AML-193 (cell line): ENCODE measurements around the gene ANKS1A.
"Not testable (repeated sequence)": the region's sequence is repeated elsewhere in the genome, so short reads cannot be mapped to it uniquely, and the experiment has no call there.

Source experiments
- DNase-seq, 2 experiments: peaks; one replicate each; lab custom pipeline; 2025; lab: John Stamatoyannopoulos, UW

Gene ANKS1A

DNA sequence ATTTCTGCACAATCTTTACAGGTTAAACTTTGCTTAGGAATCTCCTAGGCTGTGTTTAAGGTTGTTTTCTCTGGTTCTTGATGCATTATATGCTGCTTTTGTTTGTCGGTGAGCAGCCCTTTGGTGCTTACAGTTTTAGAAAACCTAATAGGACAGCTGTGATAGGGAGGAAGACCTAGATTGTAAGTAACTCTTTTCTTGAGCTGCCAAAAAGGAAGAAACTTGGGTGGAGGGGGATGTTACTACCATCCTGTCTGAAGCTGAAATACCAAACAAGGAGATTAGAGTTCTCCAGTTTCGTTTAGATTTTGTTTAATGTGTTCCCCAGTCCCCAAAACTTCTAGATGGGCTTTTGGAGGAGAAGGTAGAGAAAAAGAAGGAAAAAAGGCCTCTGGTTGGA, 72.0 kb downstream of the ANKS1A start:
- no peak for DNase-seq

DNA sequence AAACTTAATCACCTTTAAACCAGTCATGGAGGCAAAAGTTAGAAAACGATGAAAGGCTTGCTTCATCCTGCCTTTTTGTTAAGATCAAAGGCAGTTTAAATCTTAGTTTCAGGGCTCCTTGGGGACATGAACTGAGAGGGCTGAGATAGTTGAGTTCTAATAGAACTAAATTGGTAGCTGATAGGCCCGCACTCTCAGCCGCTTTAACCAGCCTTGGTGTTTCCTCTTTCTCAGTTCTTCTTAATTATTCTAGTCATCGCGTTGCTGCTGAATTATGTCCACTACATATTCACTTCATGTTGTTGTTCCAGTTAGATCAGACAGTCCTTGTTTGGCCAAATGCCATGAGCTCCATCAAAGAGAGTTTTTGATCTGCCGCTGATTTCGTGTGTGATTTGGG, 72.5 kb downstream of the ANKS1A start:
- DNase-seq, result no peak

DNA sequence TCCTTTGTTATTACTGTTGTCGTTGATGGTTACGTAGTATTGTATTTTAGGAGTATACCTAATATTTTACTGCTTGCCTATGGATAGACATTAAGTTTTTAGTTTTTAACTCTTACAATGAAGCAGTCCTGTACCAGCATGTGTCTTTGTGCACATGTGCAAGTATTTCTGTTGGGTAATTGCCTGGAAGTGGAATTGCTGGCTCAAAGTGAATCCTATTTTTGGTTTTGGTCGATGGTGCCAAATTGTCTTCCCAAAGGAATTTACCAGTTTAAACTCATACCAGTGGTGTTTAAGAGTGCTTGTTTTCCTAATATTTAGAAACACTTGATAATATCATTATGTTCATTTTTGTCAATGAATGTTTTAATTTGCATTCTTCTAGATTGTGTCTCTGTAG, 75.5 kb downstream of the ANKS1A start:
- no peak for DNase-seq

DNA sequence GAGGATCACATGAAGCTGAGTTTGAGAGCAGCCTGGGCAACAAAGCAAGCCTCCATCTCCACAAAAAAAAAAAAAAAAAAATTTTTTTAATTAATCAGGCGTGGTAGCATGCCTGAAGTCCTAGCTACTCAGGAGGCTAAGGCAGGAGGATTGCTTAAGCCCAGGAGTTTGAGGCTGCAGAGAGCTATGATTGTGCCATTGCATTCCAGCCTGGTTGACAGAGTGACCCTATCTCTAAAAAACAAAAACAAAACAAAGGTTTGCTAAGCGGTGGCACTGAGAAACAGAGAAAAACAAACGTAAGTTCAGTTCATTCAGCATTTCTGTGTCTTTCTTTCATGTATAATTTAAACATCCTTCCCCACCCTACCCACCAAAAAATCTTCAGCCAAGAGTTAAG, 78.4 kb downstream of the ANKS1A start:
- no peak for DNase-seq

DNA sequence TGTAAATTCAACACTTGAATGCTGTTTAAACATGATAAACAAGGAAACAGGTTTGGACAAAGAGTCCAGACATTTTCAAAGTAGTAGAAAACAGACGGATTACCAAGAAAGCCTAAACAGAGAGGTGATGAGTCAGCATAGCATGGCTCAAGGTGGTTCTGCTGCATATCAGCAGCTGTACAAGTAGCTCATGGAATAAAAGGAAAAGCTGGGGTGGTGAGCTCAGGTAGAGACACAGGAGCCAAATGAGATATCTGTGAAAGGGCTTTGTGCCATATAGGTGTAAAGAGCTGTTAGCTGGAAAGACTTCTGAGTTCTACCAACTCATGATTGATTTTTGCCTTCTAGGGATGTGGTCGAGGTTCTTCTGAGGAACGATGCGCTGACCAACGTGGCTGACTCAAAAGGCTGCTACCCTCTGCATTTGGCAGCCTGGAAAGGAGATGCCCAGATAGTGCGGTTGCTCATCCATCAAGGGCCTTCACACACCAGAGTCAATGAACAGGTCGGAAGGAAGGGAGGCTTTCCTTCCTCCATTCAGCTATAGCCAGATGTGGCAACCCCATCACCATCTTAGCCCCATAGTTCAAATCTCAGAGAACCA, 80.7 kb downstream of the ANKS1A start:
- no peak for DNase-seq

DNA sequence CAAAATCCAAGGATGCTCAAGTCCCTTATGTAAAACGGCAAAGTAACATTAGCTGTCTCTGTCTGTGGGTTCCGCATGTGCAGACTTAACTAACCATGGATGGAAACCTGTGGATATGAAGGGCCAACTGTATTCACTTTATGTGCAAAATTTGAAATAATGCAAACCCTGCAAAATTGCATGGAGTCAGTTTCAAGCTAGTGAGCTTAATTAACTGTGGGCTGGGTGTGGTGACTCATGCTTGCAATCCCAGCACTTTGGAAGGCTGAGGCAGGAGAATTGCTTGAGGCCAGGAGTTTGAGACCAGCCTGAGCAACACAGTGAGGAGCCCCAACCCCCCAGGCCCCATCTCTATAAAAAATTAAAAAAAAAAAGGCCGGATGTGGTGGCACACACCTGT, 81.4 kb downstream of the ANKS1A start:
- no peak for DNase-seq

DNA sequence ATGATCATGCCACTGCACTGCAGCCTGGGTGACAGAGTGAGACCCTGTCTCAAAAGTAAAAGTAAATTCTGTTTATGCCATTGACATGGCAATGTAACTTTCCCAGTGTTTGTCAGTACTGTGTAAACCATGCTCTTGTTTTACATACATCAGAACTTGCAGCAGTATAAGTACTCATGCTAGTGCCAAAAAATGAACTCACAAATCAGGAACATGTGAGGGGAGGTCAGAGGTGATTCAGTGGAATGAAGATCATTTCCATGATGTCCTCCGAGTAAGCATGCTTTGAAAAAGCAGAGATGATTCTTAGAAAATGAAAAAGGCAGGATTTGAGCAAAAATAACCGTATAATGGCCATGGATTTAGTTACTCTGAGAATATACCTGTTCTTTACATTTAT, 81.9 kb downstream of the ANKS1A start:
- DNase-seq, result no peak

DNA sequence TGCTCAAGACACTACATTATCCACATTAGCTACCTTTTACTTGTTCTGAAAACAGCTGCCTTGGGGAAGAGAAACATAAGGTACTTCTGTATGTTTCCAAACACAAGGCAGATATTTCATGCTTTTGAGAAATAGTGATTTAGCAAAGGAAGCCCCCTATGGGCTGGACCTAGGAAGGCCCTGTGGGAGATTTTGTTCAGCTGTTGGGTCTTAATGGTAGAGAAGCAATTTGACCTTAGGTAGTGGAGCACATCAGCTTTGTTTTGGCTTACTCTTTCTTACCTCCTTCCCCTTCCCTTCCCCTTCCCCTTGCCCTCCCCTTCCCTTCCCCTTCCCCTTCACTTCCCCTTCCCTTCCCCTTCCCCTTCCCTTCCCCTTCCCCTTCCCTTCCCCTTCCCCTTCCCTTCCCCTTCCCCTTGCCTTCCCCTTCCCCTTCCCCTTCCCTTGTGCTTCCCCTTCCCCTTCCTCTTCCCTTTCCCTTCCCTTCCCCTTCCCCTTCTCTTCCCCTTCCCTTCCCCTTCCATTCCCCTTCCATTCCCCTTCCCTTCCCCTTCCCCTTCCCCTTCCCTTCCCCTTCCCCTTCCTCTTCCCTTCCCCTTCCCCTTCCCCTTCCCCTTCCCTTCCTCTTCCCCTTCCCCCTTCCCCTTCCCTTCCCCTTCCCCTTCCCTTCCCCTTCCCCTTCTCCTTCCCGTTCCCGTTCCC, 84.6 kb downstream of the ANKS1A start:
- DNase-seq, result peak in 1 of 2 experiments; percentile 9

DNA sequence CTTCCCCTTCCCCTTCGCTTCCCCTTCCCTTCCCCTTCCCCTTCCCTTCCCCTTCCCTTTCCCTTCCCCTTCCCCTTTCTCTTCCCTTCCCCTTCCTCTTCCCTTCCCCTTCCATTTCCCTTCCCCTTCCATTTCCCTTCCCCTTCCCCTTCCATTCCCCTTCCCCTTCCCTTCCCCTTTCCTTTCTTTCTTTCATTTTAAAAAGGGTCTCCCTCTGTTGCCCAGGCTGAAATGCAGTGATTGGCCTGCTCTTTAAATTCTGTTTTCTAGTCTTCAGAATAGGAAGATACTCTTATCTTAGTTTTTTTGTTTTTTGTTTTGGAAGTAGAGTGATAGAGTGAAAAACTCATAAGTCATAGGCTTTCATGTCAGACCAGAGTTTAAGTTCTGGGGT, 85.2 kb downstream of the ANKS1A start:
- DNase-seq, result no peak

DNA sequence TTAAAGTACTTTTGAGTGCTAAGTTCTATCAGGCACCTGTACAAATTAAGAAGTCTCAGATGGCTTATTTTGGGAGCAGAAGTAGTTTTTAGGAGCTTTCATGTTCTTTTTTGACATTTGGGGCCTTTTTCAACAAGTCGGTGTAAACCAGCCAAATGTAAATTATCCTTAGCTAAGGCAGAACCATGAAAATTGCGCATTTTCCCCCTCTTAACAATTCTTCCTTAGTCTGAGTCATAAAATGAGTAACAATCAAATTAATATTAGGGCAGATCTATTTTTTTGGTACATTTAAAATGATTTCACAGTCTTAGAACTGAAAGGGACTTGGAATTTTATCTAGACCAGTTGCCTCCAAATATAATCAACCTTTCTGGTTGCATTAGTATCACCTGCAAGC, 87.2 kb downstream of the ANKS1A start:
- no peak for DNase-seq

DNA sequence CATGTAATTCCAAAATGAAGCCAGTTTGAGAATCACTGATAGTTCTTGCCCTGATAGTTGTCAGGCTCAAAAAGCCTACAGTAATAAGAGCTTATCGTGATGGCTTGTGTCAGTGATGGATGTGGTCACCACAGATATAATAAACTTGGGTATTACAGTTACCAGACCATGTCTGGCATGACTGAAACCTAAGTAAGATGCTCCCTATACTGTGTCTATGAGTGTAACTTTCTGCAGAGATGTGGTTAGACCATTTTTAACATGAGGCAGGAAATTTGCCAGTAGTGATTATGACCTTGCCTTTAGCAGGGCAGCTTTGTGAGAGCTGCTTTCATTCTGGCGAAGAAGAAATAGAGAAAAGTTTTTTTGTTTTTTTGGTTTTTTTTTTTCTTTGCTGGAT, 90.2 kb downstream of the ANKS1A start:
- DNase-seq, result no peak

DNA sequence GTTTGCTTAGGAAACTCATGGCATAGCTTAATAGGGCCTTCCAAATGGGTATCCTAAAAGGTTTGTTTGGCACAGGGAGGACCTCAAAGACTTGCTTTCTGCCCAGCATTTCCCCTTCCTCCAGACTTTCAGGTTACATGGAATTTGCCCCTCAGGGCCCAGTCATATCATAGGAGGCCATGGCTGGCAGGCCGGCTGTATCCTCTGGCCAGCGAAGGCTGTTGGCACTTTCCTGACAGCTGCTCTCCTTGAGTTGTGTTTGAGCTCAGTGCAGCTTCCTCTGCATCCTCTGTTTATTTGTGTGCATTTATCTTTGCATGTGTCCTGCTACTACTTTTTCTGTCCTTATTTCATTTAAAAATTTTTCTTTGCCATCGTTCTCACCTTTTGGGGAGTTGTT, 90.9 kb downstream of the ANKS1A start:
- DNase-seq, result no peak

DNA sequence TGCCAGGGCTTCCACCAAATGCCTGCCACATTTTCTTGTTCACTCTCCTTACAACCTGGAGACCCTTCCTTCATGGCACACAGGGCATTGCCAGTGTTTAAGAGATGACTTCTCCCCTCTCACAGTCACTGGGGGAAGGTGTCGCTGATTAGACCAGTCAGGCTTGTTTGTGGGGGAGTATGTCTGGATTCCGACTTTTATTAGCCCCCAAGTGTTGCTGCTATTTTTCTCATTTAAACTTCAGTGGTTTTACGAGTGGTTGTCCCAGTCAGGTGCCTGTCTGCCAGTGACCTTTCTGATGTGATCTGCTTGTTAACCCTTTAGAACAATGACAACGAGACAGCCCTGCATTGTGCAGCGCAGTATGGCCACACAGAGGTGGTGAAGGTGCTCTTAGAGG, 92.3 kb downstream of the ANKS1A start:
- DNase-seq, result no peak

DNA sequence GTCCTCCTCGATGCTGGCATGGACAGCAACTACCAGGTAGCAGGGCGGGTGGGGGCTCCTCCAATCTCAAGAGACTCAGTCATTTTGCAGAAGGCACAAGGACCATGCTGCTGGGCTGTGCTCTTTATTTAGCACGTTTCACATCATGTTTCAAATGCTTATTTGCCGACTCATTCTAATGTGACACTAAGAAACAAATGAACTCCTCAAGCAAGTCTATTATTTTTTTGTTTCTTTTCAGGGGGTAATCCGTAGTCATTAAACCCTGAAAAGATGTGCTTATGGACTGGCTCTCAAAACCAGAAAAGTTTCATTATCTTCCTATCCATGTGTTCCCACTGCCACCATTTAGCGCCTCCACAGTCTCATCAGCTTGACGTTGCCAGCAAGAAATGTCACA, 92.9 kb downstream of the ANKS1A start:
- no peak for DNase-seq

DNA sequence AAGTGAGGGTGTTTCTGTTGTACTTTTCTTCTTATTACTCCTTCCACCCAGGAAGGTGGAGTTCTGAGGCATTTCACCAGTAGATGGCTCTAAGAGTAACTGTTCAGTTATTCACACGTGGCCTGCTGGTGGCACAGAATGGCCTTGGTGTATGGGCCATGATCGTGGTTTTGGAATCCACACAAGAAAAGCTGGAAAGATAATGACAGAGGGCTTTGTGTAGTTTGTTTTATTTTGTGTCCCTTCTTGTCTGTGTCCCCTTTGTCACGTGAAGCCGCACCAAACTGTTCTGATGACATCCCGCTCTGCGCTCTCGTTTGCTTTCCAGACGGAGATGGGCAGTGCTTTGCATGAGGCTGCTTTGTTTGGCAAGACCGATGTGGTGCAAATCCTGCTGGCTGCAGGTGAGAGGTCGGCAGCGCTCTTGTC, 93.4 kb downstream of the ANKS1A start:
- DNase-seq, result peak; percentile 20 to 27

DNA sequence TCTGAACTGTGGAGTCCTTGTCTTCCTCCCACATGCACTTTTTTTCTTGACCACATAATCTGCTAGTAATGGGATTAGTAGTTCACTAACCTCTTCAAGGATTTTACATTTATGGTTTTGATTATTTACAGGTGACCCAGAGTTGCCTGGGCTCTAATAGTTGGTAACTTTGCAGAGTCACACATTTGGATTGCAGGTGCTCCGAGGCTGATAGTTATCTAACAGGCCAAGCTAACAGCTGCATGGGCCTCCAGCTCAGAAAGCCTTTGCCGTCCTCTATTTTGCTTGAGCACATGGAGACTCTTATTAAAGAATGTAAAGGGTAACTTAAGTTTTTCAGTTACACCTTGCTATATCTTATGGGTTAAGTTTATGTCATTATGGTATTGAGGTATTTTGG, 95.4 kb downstream of the ANKS1A start:
- no peak for DNase-seq

DNA sequence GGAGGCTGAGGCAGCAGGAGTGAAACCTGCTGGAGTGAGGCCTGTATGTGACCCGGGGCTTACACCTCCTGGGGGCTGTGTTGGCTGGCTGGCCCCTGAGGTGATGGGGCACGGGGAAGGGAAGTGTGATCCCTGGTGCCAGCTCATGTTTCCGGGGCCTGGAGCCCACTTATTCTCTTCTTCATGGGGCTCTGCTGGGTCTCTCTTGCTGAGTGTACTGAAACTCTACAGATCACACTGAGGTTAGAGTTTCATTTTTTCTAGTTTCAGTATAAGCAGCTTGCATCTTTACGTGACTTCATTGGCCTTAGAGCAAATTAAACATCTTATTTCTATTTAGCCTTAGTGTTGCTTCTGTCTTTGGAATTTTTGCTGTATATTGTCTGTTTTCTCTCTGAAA, 96.2 kb downstream of the ANKS1A start:
- no peak for DNase-seq

DNA sequence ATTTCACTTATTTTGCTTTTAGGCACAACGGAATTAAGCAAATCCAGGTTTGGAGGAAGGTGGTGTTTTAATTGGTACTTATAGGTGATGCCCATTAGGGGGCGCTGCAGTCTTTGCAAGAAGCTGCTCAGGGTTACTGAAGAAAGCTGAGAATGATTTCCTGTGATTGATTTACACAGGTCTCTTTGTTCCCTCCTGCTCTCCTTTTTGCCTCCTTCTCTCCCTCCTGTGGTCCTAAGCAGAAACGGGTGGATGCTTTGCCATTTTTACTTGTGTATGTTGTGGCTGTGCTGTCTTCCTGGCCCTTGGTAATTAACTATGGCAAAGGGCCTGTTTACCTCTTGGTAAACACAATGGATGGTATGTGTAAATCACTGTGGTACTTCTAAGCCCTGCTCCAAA, 97.8 kb downstream of the ANKS1A start:
- peak; percentile 83 to 89 for DNase-seq

DNA sequence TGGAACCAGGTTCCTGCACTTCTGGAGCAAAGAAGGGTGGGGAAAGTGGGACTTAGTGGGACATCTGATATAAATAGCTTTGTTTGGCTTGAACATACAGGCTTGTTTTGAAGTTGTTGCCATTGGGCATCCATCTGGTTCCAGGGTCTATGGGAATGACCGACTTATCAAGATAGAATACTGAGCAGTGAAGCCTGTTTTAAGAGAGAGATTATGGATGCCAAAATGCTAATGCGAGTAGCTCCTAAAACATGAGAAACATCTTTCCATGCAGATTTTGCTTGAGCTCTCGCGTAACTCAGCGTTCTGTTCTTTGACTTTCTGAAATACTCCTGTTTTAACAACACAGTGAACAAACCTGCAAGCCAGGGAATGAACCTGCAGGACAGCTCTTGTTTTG, 98.5 kb downstream of the ANKS1A start:
- DNase-seq, result no peak

DNA sequence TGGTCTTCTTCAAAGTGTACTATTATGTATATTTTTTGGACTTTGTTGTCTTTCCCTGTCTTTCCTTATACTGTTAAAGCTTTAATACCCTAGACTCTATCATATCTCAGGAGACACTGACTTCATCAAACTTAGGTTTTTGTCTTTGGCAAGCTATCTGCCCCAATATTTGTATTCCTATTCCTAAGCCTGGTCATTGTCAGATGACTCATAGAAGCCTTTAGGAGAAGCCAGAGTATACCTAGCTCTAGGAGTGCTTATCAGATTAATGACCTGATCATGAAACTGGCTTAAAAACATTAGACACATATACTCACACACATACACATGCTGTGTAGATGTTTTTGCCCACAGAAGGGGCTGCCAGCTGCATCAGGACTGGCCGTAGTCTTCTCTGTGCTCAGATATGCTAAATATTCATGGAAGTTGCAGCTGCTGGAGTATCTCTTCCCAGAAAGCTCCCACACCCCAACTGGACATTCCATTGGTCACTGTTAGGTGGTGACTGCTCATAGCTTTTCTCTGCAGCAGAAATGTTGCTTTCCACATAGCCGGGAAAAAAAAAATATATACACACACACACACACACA, 102.0 kb downstream of the ANKS1A start:
- no peak for DNase-seq

DNA sequence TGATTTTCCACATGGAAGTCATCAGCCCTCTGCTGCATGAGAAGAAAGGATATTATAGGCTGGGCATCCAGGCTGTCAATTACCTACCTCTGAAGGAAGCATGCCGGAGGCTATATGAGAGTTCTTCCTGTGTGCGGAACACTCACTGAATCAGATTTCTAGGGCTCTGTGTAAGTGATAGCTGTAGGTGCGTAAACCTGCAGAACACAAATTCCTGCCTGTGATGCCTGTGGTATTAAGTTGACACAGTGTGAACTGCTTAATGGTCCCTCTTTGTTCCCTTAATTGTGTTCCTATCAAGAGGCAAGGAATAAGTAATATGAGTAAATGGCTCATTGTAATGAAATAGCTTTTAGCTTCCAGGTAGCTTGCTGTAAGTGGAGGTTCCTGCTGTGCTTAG, 103.3 kb downstream of the ANKS1A start:
- no peak for DNase-seq

DNA sequence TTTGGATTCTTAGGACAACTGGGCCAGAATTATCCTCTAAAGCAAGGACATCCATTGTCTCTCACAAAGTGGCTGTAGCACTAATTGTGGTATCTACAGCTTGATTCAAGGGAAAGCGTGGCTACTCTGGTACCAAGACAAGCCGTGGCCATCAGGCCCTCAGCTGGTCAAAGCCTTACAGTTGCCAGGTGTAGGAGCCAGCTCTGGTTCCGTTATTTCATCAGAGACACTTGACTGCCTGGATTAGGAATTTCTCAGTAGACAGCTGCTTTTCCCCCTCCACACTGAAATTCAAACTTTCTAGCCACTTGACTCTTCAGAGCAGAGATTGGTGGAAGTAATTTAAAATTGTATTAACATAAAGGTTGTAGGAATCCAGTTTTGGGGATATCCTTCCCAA, 104.2 kb downstream of the ANKS1A start:
- DNase-seq, result no peak

DNA sequence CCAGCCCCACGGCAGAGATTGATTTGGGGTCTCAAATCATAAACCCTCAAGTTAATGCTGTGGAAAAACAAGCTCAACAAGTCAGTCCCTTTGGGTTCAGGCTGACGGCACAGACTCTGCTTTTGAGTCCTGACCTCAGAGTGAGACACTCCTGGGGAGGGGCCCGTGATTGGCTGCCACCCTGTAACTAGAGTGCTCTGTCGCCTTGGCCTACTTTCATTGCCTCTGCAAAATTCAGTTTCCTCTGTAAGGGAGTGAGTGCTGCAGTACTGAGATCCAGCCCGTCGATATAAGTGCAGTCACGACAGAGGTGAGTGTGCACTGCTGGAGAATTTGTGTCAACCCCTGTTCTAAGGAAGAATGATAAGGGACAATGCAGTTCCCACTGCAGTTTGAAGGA, 105.6 kb downstream of the ANKS1A start:
- DNase-seq, result no peak

DNA sequence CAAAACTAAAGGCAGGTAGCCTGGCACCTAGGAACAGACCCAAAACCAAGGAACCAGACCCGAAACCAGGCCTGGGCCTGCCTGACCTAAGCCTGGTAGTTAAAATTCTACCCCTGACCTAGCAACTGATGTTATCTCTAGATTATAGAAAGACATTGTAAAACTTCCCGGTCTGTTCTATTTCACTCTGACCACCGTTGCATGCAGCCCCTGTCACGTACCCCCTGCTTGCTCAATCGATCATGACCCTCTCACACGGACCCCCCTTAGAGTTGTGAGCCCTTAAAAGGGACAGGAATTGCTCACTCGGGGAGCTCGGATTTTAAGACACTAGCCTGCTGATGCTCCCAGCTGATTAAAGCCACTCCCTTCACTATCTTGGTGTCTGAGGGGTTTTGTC, 109.4 kb downstream of the ANKS1A start:
- not testable (repeated sequence) for DNase-seq
